Measurements from ENCODE around the gene ITSN1. TPM values are rescaled to one million over a fixed set of nuclear protein-coding genes. Genes with fewer than 3 reads are reported as not detected.

Gene ITSN1
- total and polyA plus RNA-seq, 2 of the 13 experiments (the other 11 are each of a cell fraction or from before 2014, with no cell fraction given) = 26.1 to 33.8 TPM

- Histone ChIP-seq H2AFZ (ENCODE audit: low read length) (no peak overlapping the region), H3K27me3 (ENCODE audit: control insufficient read depth in 1 of 2, insufficient read depth in 2 of 2, low read length in 2 of 2) (no peaks in the 10 kb centered on the region), H4K20me1 (ENCODE audit: insufficient read depth, low read length) (no peaks in the 10 kb centered on the region), H3K27ac (ENCODE audit: extremely low read length, insufficient read depth, low read length) (no peak overlapping the region), H3K9ac (ENCODE audit: insufficient read depth, low read depth, low read length) (no peak overlapping the region), H3K9me3 (ENCODE audit: low read length) (no peaks in the 10 kb centered on the region), H3K36me3 (replicated peaks in 1 of 2; ENCODE audit: control insufficient read depth in 1 of 2, insufficient read depth in 2 of 2, low read length in 2 of 2) (peaks cover 0 to 7% of the 10 kb centered on the region in 2 experiments; a peak in 2 of 5 replicates), H3K4me2 (ENCODE audit: low read depth, low read length) (no peak overlapping the region), H3K4me3 (replicated peaks in 1 of 3; ENCODE audit: insufficient read depth in 1 of 3, low read depth in 2 of 3, low read length in 3 of 3) (no peak overlapping the region), H3K79me2 (ENCODE audit: insufficient read depth, low read length) (no peaks in the 10 kb centered on the region), H3K4me1 (ENCODE audit: insufficient read depth, low read length) (no peaks in the 10 kb centered on the region)
- 100% methylated on average over 1 of the region's 1 CpG for WGBS (ENCODE audit: low lambda C conversion rate)
- FAIRE-seq (no peak), DNase-seq (ENCODE audit: low spot score) (no peak), ATAC-seq (no peak)
- no peak for TF ChIP-seq GTF2F1 (IDR thresholded peaks at IDR 0.05; ENCODE audit: low read length)
- TF ChIP-seq BATF2 (CRISPR knock-in tag; IDR thresholded peaks at IDR 0.05) = no peak
- TF ChIP-seq MEIS1 (CRISPR knock-in tag; IDR thresholded peaks at IDR 0.05; ENCODE audit: borderline replicate concordance) = no peak
- TF ChIP-seq NFYB (CRISPR knock-in tag; IDR thresholded peaks at IDR 0.05) = no peak
- no peak for TF ChIP-seq TCF7L2 (IDR thresholded peaks at IDR 0.05; ENCODE audit: low read depth, low read length)
- no TSS peak for BruUV-seq (replicated peaks)
- CTCF ChIA-PET (ENCODE audit: low intra/inter-chr PET ratio, low total read pairs) = no interaction called here
- in situ Hi-C loops (cut with HindIII; ENCODE audit: extremely low pct_ligation_motif_present, low pct_unique_long_range_greater_than_20kb) = no loop called here
- intact Hi-C loops (cut with micrococcal nuclease; ENCODE audit: unreplicated experiment) = no loop called here
- POLR2A ChIA-PET = no interaction called here
Observed at GRCh38 chr21:33753886-33754285, 111.6 kb downstream of the ITSN1 start.

- H3K27ac ChIP-seq (ENCODE audit: extremely low read length, insufficient read depth, low read length) = no peak overlapping the region
- no peaks in the 10 kb centered on the region for H3K79me2 ChIP-seq (ENCODE audit: insufficient read depth, low read length)
- H3K4me1 ChIP-seq (ENCODE audit: insufficient read depth, low read length) = no peaks in the 10 kb centered on the region
- ATAC-seq (no peak), DNase-seq (ENCODE audit: low spot score) (no peak), FAIRE-seq (no peak)
- ChIA-PET CTCF (ENCODE audit: low intra/inter-chr PET ratio, low total read pairs) (no interaction called here), POLR2A (no interaction called here)
- H4K20me1 ChIP-seq (ENCODE audit: insufficient read depth, low read length) = no peaks in the 10 kb centered on the region
- no peaks in the 10 kb centered on the region for H3K9me3 ChIP-seq (ENCODE audit: low read length)
- H2AFZ ChIP-seq (ENCODE audit: low read length) = no peak overlapping the region
- H3K4me2 ChIP-seq (ENCODE audit: low read depth, low read length) = no peak overlapping the region
- in situ Hi-C loops (cut with HindIII; ENCODE audit: extremely low pct_ligation_motif_present, low pct_unique_long_range_greater_than_20kb) (no loop called here), intact Hi-C loops (cut with micrococcal nuclease; ENCODE audit: unreplicated experiment) (no loop called here)
- TF ChIP-seq GATAD2A (CRISPR knock-in tag; IDR thresholded peaks at IDR 0.05) = no peak
- no peak for TF ChIP-seq TP53 (CRISPR knock-in tag; conservative IDR thresholded peaks at IDR 0.05)
- TF ChIP-seq GTF3A (CRISPR knock-in tag; conservative IDR thresholded peaks at IDR 0.05) = no peak
- no peak for TF ChIP-seq ZNF660 (CRISPR knock-in tag; IDR thresholded peaks at IDR 0.05; ENCODE audit: borderline replicate concordance, low read depth)
- TF ChIP-seq ZNF816 (CRISPR knock-in tag; IDR thresholded peaks at IDR 0.05; ENCODE audit: borderline replicate concordance) = no peak
- no peak for TF ChIP-seq HOXD1 (CRISPR knock-in tag; IDR thresholded peaks at IDR 0.05)
- no peak for TF ChIP-seq KLF15 (CRISPR knock-in tag; IDR thresholded peaks at IDR 0.05; ENCODE audit: borderline replicate concordance)
- H3K27me3 ChIP-seq (ENCODE audit: control insufficient read depth in 1 of 2, insufficient read depth in 2 of 2, low read length in 2 of 2) = no peaks in the 10 kb centered on the region
- peaks cover 0 to 7% of the 10 kb centered on the region in 2 experiments; a peak in 2 of 5 replicates for H3K36me3 ChIP-seq (replicated peaks in 1 of 2; ENCODE audit: control insufficient read depth in 1 of 2, insufficient read depth in 2 of 2, low read length in 2 of 2)
- over 99% methylated on average over 4 of the region's 4 CpGs for WGBS (ENCODE audit: low lambda C conversion rate)
- no peak overlapping the region for H3K9ac ChIP-seq (ENCODE audit: insufficient read depth, low read depth, low read length)
- H3K4me3 ChIP-seq (replicated peaks in 1 of 3; ENCODE audit: insufficient read depth in 1 of 3, low read depth in 2 of 3, low read length in 3 of 3) = no peak overlapping the region
- no TSS peak for BruUV-seq (replicated peaks)
Observed at GRCh38 chr21:33754481-33754880, 112.2 kb downstream of the ITSN1 start.
